Dedifferentiated amniotic fluid mesenchymal stem cell (primary cell): Measurements from ENCODE around the gene C1QTNF9.
"Not testable (repeated sequence)": the region's sequence is repeated elsewhere in the genome, so short reads cannot be mapped to it uniquely, and the experiment has no call there.

Experiments
- DNase-seq: peaks from one replicate; pipeline ENCODE4 v3.0.0-alpha.2; 2016; ENCODE audit errors: extremely low spot score

Gene C1QTNF9

GRCh38 chr13:24281188-24282008, 28.0 kb upstream of the C1QTNF9 start:
- DNase-seq: no peak

GRCh38 chr13:24282256-24282655, 27.1 kb upstream of the C1QTNF9 start:
- DNase-seq: no peak

GRCh38 chr13:24284889-24285565, 24.4 kb upstream of the C1QTNF9 start:
- no peak for DNase-seq

GRCh38 chr13:24286624-24287023, 22.8 kb upstream of the C1QTNF9 start:
- no peak for DNase-seq

- no peak for DNase-seq
Observed at GRCh38 chr13:24287748-24288287, 21.6 kb upstream of the C1QTNF9 start.

GRCh38 chr13:24288870-24289269, 20.5 kb upstream of the C1QTNF9 start:
- DNase-seq: peak; percentile 41

GRCh38 chr13:24290280-24290932, 19.0 kb upstream of the C1QTNF9 start:
- no peak for DNase-seq

- no peak for DNase-seq
Observed at GRCh38 chr13:24292481-24292880, 16.9 kb upstream of the C1QTNF9 start.

- DNase-seq: no peak
Observed at GRCh38 chr13:24293746-24294145, 15.6 kb upstream of the C1QTNF9 start.

- DNase-seq: no peak
Observed at GRCh38 chr13:24299488-24300114, 9.8 kb upstream of the C1QTNF9 start.

GRCh38 chr13:24301434-24301833, 7.9 kb upstream of the C1QTNF9 start:
- no peak for DNase-seq

GRCh38 chr13:24301911-24302310, 7.5 kb upstream of the C1QTNF9 start:
- DNase-seq: no peak

GRCh38 chr13:24304620-24305019, 4.8 kb upstream of the C1QTNF9 start:
- no peak for DNase-seq

- peak; percentile 16 for DNase-seq
Observed at GRCh38 chr13:24306632-24307031, 2.7 kb upstream of the C1QTNF9 start.

GRCh38 chr13:24307211-24308067, 1.9 kb upstream of the C1QTNF9 start:
- DNase-seq: no peak

- DNase-seq: no peak
Observed at GRCh38 chr13:24308068-24308445, 1.3 kb upstream of the C1QTNF9 start.

- DNase-seq: no peak
Observed at GRCh38 chr13:24308488-24309020, 826 bp upstream of the C1QTNF9 start.

- DNase-seq: no peak
Observed at GRCh38 chr13:24313439-24313838, 4.1 kb downstream of the C1QTNF9 start.

GRCh38 chr13:24317835-24318234, 8.5 kb downstream of the C1QTNF9 start:
- DNase-seq: not testable (repeated sequence)

GRCh38 chr13:24318878-24319277, 9.5 kb downstream of the C1QTNF9 start:
- not testable (repeated sequence) for DNase-seq

GRCh38 chr13:24319641-24320040, 10.3 kb downstream of the C1QTNF9 start:
- DNase-seq: not testable (repeated sequence)
